ENCODE results near the gene PLEKHJ1. TPM values are rescaled to one million over a fixed set of nuclear protein-coding genes. Genes with fewer than 3 reads are reported as not detected.

The PLEKHJ1 gene
- total and polyA plus RNA-seq, 2 of the 8 experiments (the other 6 are each of a cell fraction or from before 2014, with no cell fraction given) = 135 to 187 TPM

GRCh38 chr19:2197270-2197669, 38.9 kb downstream of the PLEKHJ1 start (continued):
- TF ChIP-seq ZNF274 (IDR thresholded peaks at IDR 0.05; ENCODE audit: borderline replicate concordance, extremely low read depth, low read length) (no peak), POLR2AphosphoS5 (IDR thresholded peaks at IDR 0.05; ENCODE audit: low read depth, low read length) (no peak), CREB1 (IDR thresholded peaks at IDR 0.05) (no peak)
- TF ChIP-seq, protein P1, sequence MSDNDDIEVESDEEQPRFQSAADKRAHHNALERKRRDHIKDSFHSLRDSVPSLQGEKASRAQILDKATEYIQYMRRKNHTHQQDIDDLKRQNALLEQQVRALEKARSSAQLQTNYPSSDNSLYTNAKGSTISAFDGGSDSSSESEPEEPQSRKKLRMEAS (IDR thresholded peaks at IDR 0.05) = no peak
